ENCODE results near the gene EOGT.

EOGT gene

DNA sequence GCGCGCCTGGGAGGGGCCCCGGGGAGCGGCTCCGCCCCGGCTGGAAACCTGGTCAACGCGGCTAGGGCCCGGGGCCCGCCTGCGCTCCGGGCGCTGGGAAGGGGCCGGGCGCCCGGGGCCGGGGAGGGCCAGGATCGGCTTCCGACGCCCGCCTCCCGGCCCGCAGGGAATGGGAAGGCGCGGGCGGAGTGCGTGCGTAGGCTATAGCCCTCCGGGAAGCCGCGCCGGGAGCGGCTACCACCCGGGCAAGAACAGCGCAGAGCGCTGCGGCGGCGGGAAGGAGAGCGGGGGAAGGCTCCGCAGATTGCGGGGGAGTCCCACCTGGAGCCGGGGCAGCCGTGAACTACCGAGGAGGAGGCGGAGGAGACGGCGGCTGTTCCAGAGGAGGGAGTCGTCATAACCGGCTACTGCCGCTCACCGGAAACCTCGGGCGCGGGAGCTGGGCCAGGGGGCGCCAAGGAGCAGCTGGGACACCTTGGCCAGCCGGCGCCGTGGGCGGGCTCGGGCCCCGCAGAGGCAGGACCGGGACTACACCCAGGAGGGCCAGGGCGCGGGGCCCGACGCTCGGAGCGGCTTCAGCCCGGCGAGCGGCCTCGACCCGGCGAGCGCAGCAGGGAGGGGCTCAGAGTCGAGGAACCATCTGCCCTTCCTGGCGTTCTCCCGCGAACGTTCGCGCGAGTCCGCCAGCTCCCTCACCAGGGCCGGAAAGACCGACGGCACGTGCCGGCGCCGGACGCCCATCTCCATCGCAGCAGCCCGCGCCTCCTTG is at the start of gene EOGT:
TSS of gene EOGT (minus strand) at position 432 of the 769 bp plus-strand sequence. CDS start 3,838 bp downstream, outside the sequence.
- H3K27ac ChIP-seq: peak within 1 kb of the TSS; percentile 73
- TF ChIP-seq CTCF (IDR thresholded peaks at IDR 0.05) (peak; percentile 88), ZFX (IDR thresholded peaks at IDR 0.05; ENCODE audit: borderline replicate concordance) (no peak)

GRCh38 chr3:69059688-69060087 is 46.2 kb upstream of the EOGT start:
- TF ChIP-seq CTCF (IDR thresholded peaks at IDR 0.05) (no peak), ZFX (IDR thresholded peaks at IDR 0.05; ENCODE audit: borderline replicate concordance) (no peak)
- H3K27ac ChIP-seq: no peak overlapping the region

DNA sequence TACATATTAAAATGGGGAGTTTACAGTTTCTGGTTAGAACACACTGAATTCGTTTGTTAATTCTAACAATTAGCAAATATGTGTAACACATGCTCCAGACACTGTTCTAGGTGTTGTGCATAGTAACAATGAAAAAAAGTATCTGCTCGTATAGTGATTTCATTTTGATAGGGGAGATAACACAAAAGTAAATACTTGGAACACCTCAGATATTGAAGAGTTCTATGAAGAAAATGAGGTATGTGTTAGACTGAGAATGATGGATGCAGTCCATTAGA is 45.4 kb upstream of the EOGT start:
- TF ChIP-seq CTCF (IDR thresholded peaks at IDR 0.05) (no peak), ZFX (IDR thresholded peaks at IDR 0.05; ENCODE audit: borderline replicate concordance) (no peak)
- no peak overlapping the region for H3K27ac ChIP-seq

DNA sequence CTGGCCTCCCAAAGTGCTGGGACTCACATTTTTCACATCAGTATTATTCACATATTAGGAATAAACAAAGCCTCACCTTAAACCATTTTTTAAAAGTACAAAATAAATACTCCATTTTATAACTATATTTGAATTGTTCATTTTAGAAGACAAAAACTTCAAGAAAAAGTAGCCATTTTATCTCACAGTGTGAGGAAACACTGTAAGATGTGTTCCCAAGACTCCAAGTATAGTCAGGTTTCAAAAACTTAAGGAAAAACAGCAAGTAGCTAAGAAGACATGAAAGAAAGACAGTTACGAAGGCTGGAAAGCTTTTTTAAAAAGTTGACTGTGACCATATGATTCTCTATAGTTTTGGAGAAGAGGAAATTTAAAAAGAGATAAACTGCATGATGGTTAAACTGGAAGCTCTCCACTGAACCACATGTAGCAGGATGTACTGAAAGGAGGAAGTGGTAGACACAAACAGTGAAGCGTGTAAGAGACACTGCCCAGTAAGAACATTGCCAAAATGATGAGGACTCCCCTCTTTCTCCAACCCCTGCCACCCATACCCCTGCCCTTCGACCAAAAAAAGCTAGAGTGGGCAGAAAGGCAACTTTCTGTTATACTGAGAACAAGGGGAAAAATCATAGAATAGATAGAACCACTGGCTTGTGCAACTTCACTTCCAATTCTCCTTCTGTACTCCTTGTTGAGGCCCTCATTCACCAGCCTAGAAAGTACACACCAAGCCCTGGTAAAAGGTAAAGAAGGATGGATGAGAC is 44.9 kb upstream of the EOGT start:
- H3K27ac ChIP-seq: no peak overlapping the region
- TF ChIP-seq ZFX (IDR thresholded peaks at IDR 0.05; ENCODE audit: borderline replicate concordance) (no peak), CTCF (IDR thresholded peaks at IDR 0.05) (no peak)

DNA sequence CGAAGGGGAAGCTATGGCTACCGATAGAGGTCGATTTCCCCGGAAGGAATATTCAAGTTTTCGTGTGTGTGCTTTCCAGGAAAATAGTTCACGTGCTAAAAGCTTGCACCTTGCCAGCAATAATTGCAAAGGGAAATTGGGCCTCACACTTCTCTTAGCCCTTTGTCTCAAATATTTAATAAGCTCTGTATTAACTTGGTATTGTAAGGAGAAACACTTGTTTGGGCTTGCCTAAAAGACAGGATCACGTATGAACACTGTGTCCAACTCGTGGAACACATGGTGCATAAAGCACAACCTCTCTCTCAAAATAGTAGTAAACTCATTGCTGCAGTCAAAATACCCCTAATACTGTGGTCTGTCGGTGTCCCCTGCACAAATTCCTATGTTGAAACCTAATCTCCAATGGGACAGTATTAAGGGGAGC is 39.0 kb upstream of the EOGT start:
- no peak for TF ChIP-seq CTCF (IDR thresholded peaks at IDR 0.05)
- TF ChIP-seq ZFX (IDR thresholded peaks at IDR 0.05; ENCODE audit: borderline replicate concordance): no peak
- H3K27ac ChIP-seq: peak overlapping the region; percentile 73

GRCh38 chr3:69051756-69052471 is 38.4 kb upstream of the EOGT start, which contains the start of gene TMF1:
Gene TMF1, minus strand, starts transcription at chr3:69052333. Its CDS starts 247 bp downstream, at chr3:69052086.
- TF ChIP-seq CTCF (IDR thresholded peaks at IDR 0.05) (no peak), ZFX (IDR thresholded peaks at IDR 0.05; ENCODE audit: borderline replicate concordance) (no peak)

More at GRCh38 chr3:69051756-69052471, 38.4 kb upstream of the EOGT start, which contains the start of gene TMF1:
- H3K27ac ChIP-seq: peak within 1 kb of the TSS; percentile 73

Data from 22Rv1 (cell line).